Measurements from ENCODE around the gene ZNF639. TPM values are rescaled to one million over a fixed set of nuclear protein-coding genes. Genes with fewer than 3 reads are reported as not detected.

Gene ZNF639
- total RNA-seq, 1 donor from 2014 or later: 31.2 TPM

GRCh38 chr3:179347345-179348194 lies 24.7 kb downstream of the ZNF639 start, which contains the start of gene MFN1:
MFN1 (plus strand) TSS chr3:179347709; CDS start chr3:179348852, 1,143 bp downstream.
- Mint-ChIP-seq H3K36me3 (ENCODE audit: unreplicated experiment) (peaks cover 11% of the 10 kb centered on the region), H3K9me3 (ENCODE audit: unreplicated experiment) (no peaks in the 10 kb centered on the region), H3K4me3 (ENCODE audit: unreplicated experiment) (peak within 1 kb of the TSS; percentile 99), H3K27me3 (ENCODE audit: unreplicated experiment) (no peaks in the 10 kb centered on the region), H3K4me1 (ENCODE audit: unreplicated experiment) (peaks cover 19% of the 10 kb centered on the region), H3K27ac (ENCODE audit: unreplicated experiment) (peak within 1 kb of the TSS; percentile 98)
- peak; percentile 95 for DNase-seq (ENCODE audit: extremely low spot score, unreplicated experiment)
- TF ChIP-seq, protein P1, sequence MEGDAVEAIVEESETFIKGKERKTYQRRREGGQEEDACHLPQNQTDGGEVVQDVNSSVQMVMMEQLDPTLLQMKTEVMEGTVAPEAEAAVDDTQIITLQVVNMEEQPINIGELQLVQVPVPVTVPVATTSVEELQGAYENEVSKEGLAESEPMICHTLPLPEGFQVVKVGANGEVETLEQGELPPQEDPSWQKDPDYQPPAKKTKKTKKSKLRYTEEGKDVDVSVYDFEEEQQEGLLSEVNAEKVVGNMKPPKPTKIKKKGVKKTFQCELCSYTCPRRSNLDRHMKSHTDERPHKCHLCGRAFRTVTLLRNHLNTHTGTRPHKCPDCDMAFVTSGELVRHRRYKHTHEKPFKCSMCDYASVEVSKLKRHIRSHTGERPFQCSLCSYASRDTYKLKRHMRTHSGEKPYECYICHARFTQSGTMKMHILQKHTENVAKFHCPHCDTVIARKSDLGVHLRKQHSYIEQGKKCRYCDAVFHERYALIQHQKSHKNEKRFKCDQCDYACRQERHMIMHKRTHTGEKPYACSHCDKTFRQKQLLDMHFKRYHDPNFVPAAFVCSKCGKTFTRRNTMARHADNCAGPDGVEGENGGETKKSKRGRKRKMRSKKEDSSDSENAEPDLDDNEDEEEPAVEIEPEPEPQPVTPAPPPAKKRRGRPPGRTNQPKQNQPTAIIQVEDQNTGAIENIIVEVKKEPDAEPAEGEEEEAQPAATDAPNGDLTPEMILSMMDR (IDR thresholded peaks at IDR 0.05): no peak

- peaks cover 19% of the 10 kb centered on the region for H3K4me1 Mint-ChIP-seq (ENCODE audit: unreplicated experiment)
- DNase-seq (ENCODE audit: extremely low spot score, unreplicated experiment): no peak
- TF ChIP-seq, protein P1 (IDR thresholded peaks at IDR 0.05): no peak
- H3K9me3 Mint-ChIP-seq (ENCODE audit: unreplicated experiment): no peaks in the 10 kb centered on the region
- H3K27ac Mint-ChIP-seq (ENCODE audit: unreplicated experiment): peak overlapping the region; percentile 98
- peaks cover 14% of the 10 kb centered on the region for H3K36me3 Mint-ChIP-seq (ENCODE audit: unreplicated experiment)
- peak overlapping the region; percentile 99 for H3K4me3 Mint-ChIP-seq (ENCODE audit: unreplicated experiment)
- no peaks in the 10 kb centered on the region for H3K27me3 Mint-ChIP-seq (ENCODE audit: unreplicated experiment)
Observed at GRCh38 chr3:179348325-179349013, 25.6 kb downstream of the ZNF639 start.

GRCh38 chr3:179355996-179356395 lies 33.2 kb downstream of the ZNF639 start:
- H3K4me3 Mint-ChIP-seq (ENCODE audit: unreplicated experiment): no peak overlapping the region
- peaks cover 8% of the 10 kb centered on the region for H3K4me1 Mint-ChIP-seq (ENCODE audit: unreplicated experiment)
- no peaks in the 10 kb centered on the region for H3K9me3 Mint-ChIP-seq (ENCODE audit: unreplicated experiment)
- H3K36me3 Mint-ChIP-seq (ENCODE audit: unreplicated experiment): peaks cover 55% of the 10 kb centered on the region
- no peak overlapping the region for H3K27ac Mint-ChIP-seq (ENCODE audit: unreplicated experiment)
- no peak for DNase-seq (ENCODE audit: extremely low spot score, unreplicated experiment)
- TF ChIP-seq, protein P1 (IDR thresholded peaks at IDR 0.05): no peak
- no peaks in the 10 kb centered on the region for H3K27me3 Mint-ChIP-seq (ENCODE audit: unreplicated experiment)

DNA sequence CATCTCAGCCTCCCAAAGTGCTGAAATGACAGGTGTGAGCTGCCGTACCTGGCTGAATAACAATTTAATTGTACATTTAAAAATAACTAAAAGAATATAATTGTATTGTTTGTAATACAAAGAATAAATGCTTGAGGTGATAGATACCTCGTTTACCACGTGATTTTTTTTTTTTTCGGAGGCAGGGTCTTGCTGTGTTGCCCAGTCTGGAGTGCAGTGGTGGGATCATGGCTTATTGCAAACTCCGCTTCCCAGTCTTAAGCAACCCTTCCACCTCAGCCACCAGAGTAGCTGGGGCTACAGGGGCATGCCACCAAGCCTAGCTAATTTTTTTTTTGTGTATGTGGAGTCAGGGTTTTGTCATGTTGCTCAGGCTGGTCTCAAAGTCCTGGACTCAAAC lies 40.5 kb downstream of the ZNF639 start:
- Mint-ChIP-seq H3K27me3 (ENCODE audit: unreplicated experiment) (no peaks in the 10 kb centered on the region), H3K9me3 (ENCODE audit: unreplicated experiment) (no peaks in the 10 kb centered on the region), H3K4me3 (ENCODE audit: unreplicated experiment) (no peak overlapping the region), H3K27ac (ENCODE audit: unreplicated experiment) (no peak overlapping the region), H3K4me1 (ENCODE audit: unreplicated experiment) (no peaks in the 10 kb centered on the region), H3K36me3 (ENCODE audit: unreplicated experiment) (peaks cover 41% of the 10 kb centered on the region)
- TF ChIP-seq, protein P1 (IDR thresholded peaks at IDR 0.05): no peak
- no peak for DNase-seq (ENCODE audit: extremely low spot score, unreplicated experiment)

GRCh38 chr3:179369621-179370020 lies 46.8 kb downstream of the ZNF639 start:
- H3K9me3 Mint-ChIP-seq (ENCODE audit: unreplicated experiment): no peaks in the 10 kb centered on the region
- TF ChIP-seq, protein P1 (IDR thresholded peaks at IDR 0.05): no peak
- peaks cover 30% of the 10 kb centered on the region for H3K36me3 Mint-ChIP-seq (ENCODE audit: unreplicated experiment)
- H3K4me1 Mint-ChIP-seq (ENCODE audit: unreplicated experiment): no peaks in the 10 kb centered on the region
- no peak overlapping the region for H3K4me3 Mint-ChIP-seq (ENCODE audit: unreplicated experiment)
- DNase-seq (ENCODE audit: extremely low spot score, unreplicated experiment): no peak
- H3K27me3 Mint-ChIP-seq (ENCODE audit: unreplicated experiment): no peaks in the 10 kb centered on the region
- no peak overlapping the region for H3K27ac Mint-ChIP-seq (ENCODE audit: unreplicated experiment)
